ENCODE data around the gene ELOF1.

DNA sequence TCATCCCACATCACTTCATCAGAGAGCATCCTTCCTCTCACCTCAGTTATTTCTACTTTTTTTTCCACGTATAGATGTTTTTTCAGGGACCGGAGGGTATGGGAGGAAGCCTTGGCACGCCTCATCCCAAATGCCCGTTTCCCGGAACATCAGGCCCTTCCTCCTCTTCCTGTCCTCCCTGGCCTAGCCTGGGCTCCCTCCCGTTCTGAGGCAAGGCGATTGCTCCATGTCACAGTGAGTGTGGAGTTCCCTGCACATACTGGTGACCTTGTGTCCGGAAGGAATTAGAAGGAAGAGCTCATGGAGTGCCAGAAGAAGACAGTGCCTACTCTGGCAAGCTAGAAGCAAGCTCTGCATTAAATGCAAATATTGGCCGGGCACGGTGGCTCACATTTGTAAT lies 37.1 kb upstream of the ELOF1 start:
- no peak for TF ChIP-seq FOXP2 (optimal IDR thresholded peaks at IDR 0.05; ENCODE audit: control extremely low read depth, extremely low read length, insufficient read depth)
- no peak for TF ChIP-seq POLR2AphosphoS5 (IDR thresholded peaks at IDR 0.05; ENCODE audit: borderline replicate concordance, low read depth, low read length)
- no peak for TF ChIP-seq EZH2 (IDR thresholded peaks at IDR 0.05)
